UCSD-AML1 (cell line): ENCODE data around the gene RUNX3.

ENCODE experiments used
- DNase-seq: peaks from one replicate; lab custom pipeline; 2025; ENCODE audit not compliant: unreplicated experiment; lab: John Stamatoyannopoulos, UW

RUNX3 gene

DNA sequence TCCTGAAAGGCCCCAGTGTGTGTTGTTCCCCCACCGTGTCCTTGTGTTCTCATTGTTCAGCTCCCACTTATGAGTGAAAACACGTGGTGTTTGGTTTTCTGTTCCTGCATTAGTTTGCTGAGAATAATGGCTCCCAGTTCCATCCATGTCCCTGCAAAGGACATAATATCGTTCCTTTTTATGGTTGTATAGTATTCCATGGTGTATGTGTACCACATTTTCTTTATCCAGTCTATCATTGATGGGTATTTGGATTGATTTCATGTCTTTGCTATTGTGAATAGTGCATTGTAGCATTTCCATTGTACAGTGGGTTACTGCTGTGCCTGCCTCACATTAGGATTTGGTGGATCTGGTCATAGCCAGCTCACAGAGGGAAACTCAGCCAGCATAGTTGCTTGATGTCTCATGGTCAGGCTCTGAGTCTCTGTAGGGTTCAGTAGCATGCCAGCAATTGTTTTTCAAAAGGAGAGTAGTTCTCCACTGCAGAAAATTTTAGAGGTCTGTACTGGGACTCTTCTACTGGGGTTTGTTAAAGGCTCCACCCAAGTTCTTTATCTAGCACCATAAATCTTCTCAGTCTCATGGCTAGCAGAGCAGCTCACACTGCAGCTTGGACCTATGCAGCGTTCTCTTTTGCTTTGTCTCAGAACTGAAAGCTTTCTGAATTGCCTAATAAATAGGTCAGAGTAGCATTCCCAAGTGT, 41.0 kb downstream of the RUNX3 start:
- no peak for DNase-seq

DNA sequence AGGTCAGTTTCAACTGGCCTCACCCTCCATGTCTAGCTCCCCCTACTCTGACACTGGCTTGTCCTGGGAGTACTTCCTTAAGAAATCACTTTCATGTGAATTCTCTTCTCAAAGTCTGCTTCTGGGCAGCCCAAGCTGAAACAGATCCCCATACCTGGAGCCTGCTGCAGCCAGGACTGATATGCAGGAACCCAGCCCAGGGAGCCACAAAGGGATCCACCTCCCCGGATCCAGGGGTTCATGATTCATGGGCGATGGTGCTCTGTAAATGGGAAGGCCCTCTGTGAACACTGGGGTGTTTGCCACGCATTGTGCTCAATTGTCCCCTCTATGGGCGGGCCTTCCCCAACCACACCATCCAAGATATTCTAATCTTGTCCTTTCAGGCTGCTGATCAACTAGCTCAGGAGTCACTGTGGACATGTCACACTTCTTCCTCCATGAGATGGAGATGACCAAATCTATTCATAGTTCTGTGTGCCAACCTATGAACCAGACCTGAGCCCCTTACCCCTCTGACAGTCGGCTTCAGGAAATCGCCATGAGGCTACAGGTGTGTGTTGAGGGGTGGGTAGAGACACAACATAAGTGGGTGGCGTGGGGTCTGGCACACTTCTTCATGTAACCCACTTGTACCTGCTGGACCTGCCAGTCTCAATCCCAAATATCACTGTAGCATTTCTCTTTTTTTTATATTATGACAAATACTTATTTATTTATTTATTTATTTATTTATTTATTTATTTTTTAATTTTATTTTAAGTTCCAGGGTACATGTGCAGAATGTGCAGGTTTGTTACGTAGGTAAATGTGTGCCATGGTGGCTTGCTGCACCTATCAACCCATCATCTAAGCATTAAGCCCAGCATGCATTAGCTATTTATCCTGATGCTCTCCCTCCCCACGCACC, 41.8 kb downstream of the RUNX3 start:
- no peak for DNase-seq

DNA sequence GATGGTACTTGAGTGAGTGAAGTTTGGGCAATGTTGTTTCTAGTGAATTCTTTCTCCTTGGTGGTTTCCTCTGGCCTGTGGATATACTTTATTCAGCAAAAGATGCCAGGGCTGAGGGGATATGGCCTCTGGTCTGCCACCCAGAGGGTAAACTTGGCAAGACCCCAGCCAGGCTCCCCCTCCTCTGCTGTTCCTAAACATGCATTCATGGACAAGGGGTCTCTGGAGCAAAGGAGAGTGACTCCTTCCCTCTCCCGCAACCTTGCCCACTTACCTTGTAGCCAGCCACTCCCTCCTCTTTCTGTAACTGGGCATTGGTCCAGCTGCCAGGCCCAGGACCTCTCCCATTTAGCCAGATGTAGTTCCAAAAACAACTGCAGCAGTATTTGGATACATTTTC, 43.8 kb downstream of the RUNX3 start:
- no peak for DNase-seq

DNA sequence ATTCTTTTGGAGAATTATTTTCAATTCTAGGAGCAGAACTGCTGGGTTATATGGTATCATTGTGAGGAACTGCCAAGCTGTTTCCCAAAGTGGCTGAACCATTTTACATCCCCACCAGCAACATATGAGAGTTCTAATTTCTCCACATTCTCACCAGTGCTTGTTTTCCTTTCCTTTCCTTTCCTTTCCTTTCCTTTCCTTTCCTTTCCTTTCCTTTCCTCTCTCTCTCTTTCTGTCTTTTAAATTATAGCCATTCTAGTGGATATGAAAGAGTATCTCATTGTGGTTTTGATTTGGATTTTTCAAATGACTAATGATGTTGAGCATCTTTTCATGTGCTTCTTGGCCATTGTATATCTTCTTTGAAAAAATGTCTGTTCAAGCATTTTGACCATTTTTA, 45.3 kb downstream of the RUNX3 start:
- no peak for DNase-seq

DNA sequence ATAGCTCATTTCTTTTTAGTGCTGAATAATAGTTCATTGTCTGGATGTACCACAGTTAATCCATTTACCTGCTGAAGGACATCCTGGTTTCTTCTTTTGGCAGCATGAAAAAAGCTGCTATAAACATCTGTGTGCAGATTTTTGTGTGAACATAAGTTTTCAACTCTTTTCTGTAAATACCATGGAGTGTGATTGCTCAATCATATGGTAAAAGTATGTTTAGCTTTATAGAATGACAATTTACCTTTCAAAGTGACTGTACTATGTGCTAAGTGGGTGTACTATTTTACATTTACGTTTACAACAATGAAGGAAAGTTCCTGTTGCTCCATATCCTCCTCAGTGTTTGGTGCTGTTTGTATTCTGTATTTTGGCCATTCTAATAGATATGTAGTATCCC, 49.0 kb downstream of the RUNX3 start:
- DNase-seq = no peak

DNA sequence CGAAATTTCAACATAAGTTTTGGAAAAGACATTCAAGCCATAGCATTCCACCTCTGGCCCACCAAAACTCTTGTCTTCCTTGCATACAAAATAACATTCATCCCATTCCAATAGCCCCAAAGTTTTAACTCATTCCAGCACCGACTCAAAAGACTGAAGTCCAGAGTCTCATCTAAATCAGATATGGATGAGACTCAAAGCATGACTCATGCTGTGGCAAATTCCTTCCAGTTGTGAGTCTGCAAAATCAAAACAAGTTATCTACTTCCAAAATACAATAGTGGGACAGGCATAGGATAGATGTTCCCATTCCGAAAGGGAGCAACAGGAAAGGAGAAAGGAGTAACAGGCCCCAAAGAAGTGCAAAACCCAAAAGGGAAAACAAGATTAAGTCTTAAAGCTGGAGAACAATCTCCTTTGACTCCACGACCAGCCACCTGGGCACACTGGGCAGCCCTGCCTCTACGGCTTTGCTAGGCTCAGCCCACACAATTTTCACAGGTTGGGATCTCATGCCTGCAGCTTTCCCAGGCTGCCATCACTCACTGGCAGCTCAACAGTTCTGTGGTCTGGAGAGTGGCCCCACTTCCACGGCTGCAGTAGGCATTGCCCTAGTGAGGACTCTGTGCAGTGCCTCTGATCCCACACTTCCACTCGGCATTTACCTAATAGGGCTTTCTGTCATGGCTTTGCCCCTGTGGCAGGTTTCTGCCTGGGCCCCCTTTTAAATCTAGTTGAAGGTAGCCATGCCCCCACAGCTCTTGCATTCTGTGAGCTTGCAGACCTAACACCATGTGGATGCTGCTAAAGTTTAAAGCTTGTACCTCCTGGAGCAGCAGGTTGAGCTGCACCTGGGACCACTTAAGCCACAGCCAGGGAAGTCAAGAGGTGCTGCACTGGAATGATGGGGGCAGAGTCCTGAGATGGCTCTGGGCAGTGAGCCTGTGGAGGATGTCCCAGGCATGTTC, 51.0 kb downstream of the RUNX3 start:
- DNase-seq = no peak

DNA sequence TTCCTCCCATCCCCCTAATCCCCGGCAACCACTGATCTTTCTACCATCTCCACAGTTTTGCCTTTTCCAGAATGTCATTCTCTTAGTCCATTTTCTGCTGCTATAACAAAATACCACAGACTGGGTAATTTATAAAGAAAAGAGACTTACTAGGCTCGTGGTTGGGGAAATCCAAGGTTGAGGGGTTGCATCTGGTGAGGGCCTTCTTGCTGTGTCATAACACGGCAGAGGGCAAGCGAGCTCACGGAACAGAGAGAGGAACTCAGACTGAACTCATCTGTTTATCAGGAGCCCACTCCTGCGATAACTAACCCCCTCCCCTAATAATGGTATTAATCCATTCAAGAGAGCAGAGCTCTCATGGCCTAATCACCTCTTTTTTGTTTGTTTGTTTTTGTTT, 52.0 kb downstream of the RUNX3 start:
- no peak for DNase-seq

DNA sequence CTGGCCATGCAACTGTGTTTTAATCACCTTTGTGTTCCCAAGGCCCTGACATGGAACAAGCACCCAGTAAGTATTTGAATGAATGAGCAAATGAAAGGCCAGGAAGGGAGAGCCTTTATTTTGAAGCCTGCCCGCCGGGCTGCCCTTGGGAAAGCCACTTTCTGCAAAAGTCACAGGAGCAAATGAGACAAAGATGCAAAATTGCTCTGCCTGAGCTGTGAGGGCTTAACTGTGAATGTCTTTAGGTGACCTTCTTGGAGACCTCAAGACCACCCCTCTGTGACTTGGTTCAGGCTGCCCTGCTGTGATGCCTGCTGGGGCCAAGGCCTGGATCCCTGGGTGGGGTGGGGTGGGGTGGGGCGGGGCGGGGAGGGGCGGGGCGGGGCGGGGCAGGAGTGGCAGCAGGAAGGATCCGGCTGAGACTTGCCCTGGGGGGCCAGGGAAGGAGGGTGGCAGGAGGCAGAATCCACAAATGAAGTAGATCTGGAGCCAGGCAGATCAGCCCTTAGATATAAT, 54.0 kb downstream of the RUNX3 start:
- DNase-seq = no peak

DNA sequence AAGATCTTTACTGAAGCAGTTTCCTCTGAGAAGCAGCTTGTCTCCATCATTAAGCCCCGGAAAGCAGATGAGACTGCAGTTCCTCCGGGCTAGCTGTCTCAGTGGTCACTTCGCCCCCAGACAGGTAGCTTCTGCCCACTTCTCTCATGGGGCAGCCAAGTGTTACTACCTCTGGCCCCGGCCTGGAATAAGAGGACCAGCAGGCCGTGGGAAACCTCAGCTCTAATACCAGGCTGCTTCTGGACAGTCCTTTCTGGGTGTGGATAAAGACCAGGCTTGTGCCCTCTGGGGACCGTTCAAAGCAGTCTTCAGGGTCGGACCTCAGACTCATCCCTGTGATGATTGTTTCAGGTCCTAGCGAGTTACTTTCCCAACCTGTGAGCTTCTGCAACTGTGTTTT, 54.8 kb downstream of the RUNX3 start:
- DNase-seq = no peak

DNA sequence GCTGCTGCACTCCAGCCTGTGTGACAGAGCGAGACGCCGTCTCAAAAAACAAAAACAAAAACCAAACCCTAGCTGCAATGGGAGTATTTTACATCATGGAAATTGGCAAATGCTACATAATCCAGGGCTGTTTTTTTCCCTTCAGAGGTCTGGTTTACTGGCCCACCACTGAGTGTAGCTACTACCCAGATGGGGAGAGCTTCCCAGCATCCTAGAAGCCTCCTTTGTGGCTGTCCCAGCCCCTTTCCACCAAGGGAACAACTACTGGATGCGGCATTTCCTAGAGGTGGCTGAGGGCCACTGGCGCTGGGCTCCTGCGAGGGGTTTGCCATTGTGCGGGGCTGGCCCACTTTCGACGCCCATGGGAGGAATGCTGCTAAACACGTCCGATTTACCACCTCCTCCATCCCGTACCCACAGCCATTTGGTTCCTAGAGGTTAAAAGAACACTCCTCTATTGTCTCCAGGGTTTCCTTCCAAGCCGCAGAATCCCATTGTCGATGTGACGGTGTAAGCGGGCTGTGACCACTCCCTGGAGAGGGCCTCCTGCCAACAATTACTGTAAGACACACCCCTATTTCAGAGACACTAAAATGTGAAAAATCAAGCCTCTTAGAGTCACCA, 55.4 kb downstream of the RUNX3 start:
- no peak for DNase-seq

DNA sequence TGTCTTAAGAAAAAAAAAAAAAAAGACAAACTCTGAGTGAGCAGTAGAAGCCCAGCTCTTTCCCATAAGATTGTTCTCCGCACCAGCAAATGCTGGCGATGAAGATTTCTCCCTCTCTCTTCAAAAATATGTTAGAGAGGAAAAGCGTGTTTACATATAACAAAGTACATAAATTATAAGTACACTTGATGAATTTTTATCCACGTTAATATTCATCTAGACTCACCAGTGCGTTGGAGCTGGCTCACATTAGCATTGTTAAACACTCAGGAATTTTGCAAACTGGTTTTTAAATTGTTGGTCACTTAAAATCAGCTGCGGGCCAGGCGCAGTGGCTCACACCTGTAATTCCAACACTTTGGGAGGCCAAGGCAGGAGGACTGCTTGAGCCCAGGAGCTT, 56.0 kb downstream of the RUNX3 start:
- DNase-seq = no peak

DNA sequence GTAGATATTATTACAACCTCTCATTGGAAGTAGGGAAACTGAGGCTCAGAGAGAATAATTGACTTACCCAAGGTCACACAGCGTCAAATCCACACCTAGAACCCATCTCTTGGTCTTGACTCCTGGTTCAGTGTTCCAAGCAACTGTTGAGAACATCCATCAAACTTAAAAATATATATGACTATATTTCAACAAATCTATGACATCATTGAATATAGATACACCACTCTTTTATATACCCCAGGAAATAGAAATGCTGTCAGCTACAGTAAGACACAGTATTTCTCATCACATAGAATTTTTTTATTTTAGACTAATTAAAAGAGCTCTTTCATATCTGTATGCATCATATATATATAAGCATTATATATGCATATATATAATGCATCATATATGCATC, 56.9 kb downstream of the RUNX3 start:
- no peak for DNase-seq

DNA sequence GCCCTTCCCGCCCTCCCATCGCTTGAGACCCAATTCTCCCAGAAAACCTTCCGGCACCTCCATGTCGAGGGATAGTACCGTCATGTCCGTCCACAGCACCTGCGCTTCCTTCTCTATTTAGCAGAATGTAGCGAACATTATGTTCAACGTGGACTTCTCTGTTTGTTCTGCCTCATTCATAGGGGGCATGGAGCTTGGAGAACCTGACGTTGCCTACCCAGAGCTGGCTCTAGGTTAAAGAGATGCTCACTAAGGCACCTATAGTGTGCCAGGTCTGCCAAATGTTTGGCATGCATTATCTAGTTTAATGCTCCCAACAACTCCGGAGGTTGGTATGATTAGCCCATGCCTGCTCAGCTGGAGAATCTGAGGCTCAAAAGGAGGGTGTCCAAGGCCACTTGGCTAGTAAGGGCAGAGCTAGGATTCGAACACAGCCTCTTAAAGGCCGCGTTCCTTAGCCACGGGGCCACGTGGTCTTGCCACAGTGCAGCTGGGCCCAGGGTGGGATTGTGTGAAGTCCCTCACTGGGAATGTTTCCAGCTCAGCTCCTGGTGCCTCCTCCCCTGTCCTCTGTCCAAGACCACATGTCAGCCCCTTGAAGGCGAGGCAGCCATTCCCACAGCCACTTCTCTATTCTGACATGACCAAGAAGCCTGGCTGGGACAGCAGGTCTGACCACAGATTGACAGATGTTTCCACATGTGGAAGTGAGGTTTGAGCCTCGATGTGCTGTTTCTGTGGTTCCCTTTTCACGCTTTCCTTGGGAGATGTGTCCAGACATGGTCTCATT, 57.8 kb downstream of the RUNX3 start:
- peak; percentile 87 for DNase-seq

DNA sequence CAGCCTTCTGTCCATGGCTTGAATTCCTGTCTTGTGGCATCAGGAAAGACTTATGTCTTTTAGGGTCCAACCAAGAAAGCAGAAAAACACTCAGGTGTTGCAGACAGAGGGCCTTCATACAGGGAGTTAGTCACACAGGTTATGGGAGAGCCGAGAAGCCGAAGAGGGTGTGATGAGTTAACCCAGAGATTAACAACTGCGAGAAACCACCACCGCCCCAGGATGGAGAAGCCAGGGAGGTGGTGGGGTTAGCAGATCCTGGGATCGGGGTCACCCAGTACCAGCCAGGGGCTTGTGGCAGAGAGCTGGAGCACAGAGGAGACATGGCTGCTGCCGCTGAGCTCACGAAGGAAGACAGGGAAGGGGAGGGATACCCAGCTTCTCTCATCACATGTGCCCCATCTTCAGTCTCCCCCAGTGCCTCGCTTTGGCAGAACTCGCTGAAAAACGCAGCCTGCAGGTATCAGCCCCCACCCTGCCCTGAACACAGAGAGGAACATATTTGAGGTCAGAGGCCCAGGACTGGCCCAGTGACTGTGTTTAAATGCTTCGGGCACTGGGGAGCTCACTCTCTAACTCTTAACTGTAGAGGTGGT, 58.7 kb downstream of the RUNX3 start:
- no peak for DNase-seq

DNA sequence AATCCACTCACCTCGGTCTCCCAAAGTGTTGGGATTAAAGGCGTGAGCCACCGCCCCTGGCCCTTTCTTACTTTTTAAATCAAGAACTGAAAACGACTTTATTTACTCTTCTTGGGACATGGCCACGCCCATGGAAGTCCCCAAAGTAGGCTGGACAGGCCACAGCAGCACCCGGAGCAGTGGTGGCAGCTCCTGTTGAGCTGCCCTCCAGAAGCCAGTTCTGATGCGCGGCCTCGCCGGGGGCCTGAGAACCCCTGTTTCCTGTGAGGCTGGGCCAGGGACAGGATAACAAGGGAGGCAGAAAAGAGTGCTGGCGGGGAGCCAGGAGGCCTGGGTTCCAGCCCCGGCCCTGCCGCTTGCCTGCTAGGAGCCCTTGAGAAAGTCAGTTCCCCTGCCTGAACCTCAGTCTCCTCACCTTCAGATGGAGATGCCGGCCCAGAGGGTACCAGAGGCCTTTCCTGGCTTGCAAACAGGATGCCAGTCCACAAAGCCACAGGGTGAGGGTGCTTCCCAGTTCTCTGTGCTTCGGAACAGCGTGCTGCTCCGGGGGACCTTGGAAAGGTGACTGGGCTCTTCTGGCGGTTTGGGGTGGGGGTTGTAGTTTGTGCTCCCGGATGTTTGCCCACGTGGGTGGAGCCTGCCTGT, 59.4 kb downstream of the RUNX3 start:
- DNase-seq = peak; percentile 82

DNA sequence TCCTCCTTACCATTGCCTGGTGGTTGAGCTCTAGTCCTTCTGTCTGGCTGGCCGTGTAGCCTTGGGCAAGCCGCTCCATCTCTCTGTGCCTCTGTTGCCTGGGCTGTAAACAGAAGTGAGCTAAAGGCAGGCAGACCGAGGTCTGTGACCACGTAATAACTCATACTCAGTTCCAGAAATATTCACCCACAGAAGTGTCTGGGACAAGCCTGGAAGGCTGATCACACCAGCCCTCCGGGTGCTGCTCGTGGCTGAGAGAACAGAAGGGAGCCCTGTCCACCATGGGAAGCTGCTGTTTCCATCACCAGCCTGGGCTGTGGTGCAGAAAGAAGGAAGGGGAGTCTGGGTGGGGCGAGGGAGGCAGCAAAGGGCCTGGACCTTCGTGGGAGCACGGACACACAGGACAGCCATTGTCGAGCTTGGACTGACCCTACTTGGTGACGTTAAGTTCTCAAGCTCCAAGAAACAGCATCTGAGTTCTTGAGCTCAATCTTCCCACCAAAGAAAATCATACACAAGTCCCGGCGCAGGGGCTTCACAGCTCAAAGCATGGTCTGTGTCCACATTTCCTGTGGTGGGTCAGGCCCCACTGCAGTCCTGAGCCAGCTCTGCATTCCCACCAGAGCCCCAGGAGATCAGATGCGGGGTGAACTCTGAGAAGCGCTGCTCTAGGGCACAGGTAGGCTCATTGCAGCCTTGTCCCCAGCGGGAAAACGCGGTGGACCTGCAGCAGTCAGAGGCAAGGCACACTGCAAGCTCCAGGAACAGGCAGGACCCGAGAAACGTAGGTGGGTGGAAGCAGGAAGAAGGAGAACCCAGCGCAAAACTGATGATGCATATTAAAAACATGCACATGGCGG, 61.8 kb downstream of the RUNX3 start:
- no peak for DNase-seq

DNA sequence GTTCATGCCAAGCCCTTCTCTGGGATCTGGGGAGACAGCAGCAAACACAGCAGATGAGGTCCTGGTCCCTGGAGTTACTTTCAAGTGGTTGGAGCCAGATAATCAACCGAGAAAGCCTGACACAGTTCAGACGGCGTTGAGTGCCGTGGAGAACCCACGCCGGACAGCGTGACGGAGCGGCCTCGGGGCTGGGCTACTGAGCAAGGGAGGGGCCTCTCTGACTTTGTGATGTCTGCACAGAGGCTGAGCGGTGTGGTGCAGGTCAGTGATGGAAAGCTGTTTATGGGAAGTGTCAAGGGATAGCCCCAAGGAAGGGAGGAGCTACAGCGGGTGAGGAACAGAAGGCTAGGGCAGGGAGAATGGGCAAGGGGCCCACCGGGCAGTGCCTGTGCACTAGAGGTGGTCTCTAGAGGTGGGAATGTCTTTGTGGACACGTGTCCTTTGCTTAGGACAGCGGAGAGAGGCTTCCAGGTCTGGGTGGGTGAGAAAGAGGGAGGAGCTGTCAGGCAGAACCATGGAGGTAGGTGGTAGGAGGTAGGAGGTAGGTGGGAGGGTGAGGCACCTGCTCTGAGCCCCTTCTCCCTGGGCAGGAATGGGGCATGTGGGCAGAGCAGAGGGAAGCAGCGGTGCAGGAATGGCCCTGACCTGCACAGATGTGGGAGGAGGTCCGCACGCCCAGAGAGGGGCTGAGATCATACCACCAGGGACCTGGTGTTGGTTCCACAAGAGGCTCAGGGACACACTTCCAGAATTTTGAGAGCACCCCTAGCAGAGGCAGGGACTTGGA, 62.8 kb downstream of the RUNX3 start:
- DNase-seq = no peak
